ENCODE measurements around the gene MCRS1.
"Not testable (repeated sequence)": the region's sequence is repeated elsewhere in the genome, so short reads cannot be mapped to it uniquely, and the experiment has no call there.

The MCRS1 gene

GRCh38 chr12:49539406-49540228 is 28.3 kb downstream of the MCRS1 start:
- no peak for DNase-seq

GRCh38 chr12:49538510-49539403 is 29.2 kb downstream of the MCRS1 start, which contains the start of gene KCNH3:
Gene KCNH3, plus strand, starts transcription at chr12:49539030. Its CDS starts 387 bp downstream, at chr12:49539417.
- DNase-seq: peak; percentile 92 to 93

GRCh38 chr12:49537752-49538509 is 30.0 kb downstream of the MCRS1 start:
- peak in 1 of 2 donors; percentile 29 for DNase-seq

DNA sequence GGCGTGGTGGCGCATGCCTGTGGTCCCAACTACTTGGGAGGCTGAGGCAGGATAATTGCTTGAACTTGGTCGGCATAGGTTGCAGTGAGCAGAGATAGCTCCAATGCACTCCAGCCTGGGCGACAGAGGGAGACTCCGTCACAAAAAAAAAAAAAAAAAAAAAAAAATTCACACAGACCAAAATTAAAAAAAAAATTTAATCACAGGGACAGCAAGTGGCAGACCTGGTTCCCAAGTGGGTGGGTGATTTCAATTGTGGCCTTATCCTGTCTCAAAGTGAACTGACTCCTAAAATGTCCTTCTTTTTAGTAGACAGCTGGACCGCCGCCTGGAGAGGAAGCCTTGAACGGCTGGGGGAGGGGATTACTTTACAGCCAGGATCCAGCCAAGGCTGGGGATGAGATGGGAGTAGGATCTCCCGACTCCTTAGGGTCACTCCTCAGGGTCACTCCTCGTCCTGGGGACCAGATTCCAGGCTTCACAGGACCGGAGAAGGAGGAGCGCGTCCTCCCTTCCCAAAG is 30.7 kb downstream of the MCRS1 start:
- DNase-seq: no peak

- no peak for DNase-seq
These were observed 31.3 kb downstream of the MCRS1 start for GRCh38 chr12:49536526-49537071.

GRCh38 chr12:49535921-49536525 is 31.9 kb downstream of the MCRS1 start:
- DNase-seq: no peak

GRCh38 chr12:49534731-49535278 is 33.1 kb downstream of the MCRS1 start:
- DNase-seq: no peak

DNA sequence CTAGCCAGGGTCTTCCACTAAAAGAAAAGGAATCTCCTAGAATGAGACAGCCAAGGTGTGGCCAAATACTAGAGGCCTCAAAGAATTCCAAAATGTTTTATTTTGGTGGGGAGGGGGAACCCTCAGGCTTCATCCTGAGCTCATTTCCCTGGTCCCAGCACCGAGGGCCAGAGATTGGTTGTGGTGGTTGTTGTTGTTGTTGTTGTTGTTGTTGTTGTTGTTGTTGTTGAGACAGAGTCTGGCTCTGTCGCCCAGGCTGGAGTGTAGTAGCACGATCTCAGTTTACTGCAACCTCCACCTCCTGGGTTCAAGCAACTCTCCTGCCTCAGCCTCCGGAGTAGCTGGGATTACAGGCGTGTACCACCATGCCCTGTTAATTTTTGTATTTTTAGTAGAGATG is 33.8 kb downstream of the MCRS1 start:
- not testable (repeated sequence) for DNase-seq

- no peak for DNase-seq
These were observed 34.6 kb downstream of the MCRS1 start for GRCh38 chr12:49533331-49533730.

GRCh38 chr12:49531745-49532144 is 36.2 kb downstream of the MCRS1 start:
- no peak for DNase-seq

GRCh38 chr12:49529414-49529813 is 38.5 kb downstream of the MCRS1 start:
- DNase-seq: no peak

DNA sequence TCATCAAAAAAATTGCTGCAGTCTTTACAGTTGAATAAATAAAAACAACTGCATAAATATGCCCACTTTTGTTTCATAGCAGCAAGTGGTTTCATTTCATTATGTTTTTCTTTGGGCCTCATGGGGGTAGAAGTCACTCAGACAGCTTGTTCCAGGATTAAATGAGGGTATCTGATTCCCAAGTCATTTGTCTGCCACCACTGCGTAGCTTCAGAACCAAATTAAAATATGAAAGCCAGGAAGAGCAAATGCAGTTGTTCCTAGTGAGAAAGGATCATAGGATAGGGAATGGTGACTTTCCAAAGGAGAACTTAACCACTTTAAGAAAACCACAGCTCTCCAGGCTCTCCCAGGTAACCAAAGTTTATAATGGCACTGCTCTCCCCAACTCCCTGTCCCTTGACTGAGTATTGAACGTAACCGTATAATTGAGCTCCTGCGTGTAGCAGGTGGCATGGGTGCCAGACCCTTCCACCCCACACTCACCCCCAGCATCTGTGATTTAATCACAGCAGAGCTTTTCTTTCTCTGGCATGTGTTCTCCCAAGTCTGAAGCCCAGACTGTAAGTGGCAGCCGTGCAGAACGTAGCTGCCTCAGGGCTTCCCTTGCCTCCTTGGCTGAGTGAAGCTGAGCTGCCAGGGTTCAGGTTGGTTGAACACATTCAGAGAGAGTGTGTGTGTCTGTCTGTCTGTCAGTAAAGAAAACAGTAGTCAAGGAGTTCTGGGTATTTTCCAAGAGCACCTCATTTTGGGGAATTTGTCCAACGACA is 40.4 kb downstream of the MCRS1 start:
- DNase-seq: no peak

DNA sequence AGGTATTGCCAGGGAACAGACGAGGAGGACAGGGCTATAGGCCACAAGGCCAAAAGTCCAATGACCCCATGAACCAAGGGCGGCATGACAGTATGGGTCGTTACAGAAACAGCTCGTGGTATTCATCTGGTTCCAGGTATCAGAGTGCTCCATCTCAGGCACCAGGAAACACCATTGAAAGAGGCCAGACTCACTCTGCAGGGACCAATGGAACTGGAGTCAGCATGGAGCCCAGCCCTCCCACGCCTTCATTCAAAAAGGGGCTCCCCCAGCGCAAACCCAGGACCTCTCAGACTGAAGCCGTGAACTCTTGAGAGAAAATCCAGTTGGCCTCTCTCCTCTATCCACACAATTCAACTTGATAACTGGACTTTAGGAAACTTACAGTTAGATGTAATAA is 42.0 kb downstream of the MCRS1 start:
- no peak for DNase-seq

DNA sequence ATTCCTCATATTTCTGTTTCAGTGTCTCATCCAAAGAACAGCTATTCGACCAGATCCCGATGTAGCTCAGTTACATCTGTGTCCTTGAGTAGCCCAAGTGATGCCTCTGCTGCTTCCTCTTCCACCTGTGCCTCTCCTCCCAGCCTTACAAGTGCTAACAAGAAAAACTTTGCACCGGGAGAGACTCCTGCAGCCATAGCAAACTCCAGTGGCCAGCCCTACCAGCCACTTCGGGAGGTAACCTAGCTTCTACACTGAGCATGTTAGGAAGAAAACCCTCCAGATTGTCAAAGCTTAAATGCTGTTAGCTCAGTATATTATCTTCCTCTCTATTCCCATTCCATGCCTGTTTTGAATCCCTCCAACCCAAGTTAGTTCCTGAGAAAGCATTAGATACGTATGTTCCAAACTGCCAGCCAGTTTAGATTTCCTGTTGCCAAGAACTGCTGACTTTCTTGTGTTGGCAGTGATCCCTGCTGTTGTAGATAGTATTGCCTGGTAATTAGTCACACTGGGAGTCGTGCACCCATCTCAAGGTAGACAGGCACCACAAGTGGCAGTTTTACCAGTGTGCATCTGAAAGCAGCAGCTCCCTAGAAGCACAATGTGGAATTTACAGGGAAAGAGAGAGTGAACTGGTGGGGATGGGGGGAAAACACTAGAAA is 43.1 kb downstream of the MCRS1 start:
- DNase-seq: no peak

DNA sequence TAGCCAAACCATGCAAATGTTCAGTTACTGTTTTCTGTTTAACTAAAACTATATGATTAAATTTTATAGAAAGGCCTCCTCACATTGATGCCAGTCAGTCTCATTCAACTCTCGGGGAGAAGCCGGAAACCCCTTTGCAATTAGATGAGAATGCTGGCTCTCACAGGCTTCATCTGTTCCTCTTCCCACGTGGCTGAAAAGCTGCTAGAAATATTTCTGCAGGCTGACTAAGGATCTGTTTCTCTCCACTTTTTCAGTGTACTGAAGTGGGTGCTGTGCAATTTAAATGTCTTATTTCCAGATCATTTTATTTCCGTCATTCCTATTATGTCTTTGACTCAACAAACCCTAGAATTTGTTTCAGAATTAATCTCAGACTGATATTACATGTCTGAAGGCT is 46.6 kb downstream of the MCRS1 start:
- DNase-seq: no peak

DNA sequence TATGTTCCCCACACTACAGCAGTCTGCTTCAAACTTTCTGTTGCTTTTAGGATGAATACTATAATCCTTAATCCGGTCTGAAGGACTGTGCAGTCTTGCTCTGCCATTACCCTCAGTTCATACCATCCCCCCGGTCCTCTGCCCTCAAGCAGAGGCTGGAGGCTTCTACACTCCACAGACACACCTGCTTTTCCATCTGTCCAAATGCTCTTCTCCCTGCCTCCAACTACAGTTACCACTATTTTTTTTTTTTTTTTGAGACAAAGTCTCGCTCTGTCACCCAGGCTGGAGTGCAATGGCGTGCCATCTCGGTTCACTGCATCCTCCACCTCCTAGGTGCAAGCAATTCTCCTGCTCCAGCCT is 48.4 kb downstream of the MCRS1 start:
- no peak for DNase-seq

GRCh38 chr12:49518914-49519573 is 48.9 kb downstream of the MCRS1 start:
- no peak for DNase-seq

- no peak for DNase-seq
These were observed 52.7 kb downstream of the MCRS1 start for GRCh38 chr12:49515266-49515665.

DNA sequence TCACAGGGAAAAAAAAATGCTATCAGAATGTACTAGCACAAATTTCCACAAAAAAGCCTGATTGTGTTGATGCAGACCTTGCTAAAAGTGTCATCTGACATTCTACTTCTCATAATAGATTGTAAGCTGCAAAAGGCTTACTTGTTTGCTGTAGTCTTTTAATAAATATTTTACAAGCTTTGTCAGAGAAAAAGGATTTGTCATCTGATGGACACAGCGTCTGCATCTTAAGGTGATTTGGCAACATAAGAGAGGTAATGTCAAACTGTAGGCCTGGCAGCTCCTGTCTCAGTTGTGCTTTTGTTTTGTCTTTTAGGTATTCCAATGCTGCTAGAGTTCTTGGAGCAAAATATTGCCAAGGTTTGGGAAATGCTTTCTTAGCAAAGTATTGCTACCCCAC is 55.4 kb downstream of the MCRS1 start:
- no peak for DNase-seq

- DNase-seq: no peak
These were observed 56.5 kb downstream of the MCRS1 start for GRCh38 chr12:49511410-49511809.

All from CD4-positive, alpha-beta T cell treated with Interleukin-4 for 1 hour (primary cell).